Neuronal stem cell (in vitro differentiated cells): Measurements from ENCODE around the gene PTPRJ.
"Not testable (repeated sequence)": the region's sequence is repeated elsewhere in the genome, so short reads cannot be mapped to it uniquely, and the experiment has no call there.

ENCODE experiments used
- DNase-seq: peaks from one replicate; pipeline ENCODE4 v3.0.0-alpha.2; 2013; ENCODE audit warnings: low spot score
- H2AFZ ChIP-seq: one replicate; pipeline ENCODE4 v1.6.1; 2013; ENCODE audit warnings: mild to moderate bottlenecking, low read length, inconsistent platforms
- H2AK5ac ChIP-seq: 2 replicates; pipeline ENCODE4 v1.6.1; 2013; ENCODE audit warnings: low read depth, mild to moderate bottlenecking, inconsistent platforms, low read length, moderate library complexity, mixed read lengths
- H2BK120ac ChIP-seq: 2 replicates; pipeline ENCODE4 v1.6.1; 2013; ENCODE audit warnings: low read depth, mild to moderate bottlenecking, inconsistent platforms, low read length, moderate library complexity, mixed read lengths
- H2BK12ac ChIP-seq: one replicate; pipeline ENCODE4 v1.6.1; 2013; ENCODE audit warnings: low read length, inconsistent platforms
- H2BK15ac ChIP-seq: 2 replicates; pipeline ENCODE4 v1.6.1; 2013; ENCODE audit warnings: mild to moderate bottlenecking, low read length, inconsistent platforms, mixed read lengths
- H2BK5ac ChIP-seq: one replicate; pipeline ENCODE4 v1.6.1; 2013; ENCODE audit warnings: inconsistent platforms, mild to moderate bottlenecking, low read length, moderate library complexity
- H3K14ac ChIP-seq: one replicate; pipeline ENCODE4 v1.6.1; 2013; ENCODE audit warnings: low read length, inconsistent platforms
- H3K18ac ChIP-seq: 2 replicates; pipeline ENCODE4 v1.6.1; 2013; ENCODE audit warnings: low read length, inconsistent platforms
- H3K23ac ChIP-seq: 2 replicates; pipeline ENCODE4 v1.6.1; 2013; ENCODE audit warnings: low read depth, mild to moderate bottlenecking, mixed read lengths, low read length, inconsistent platforms; ENCODE audit not compliant: poor library complexity
- H3K27ac ChIP-seq: replicated peaks from 3 replicates; pipeline ENCODE4 v1.5.1; 2013; ENCODE audit warnings: low read length, inconsistent platforms
- H3K27me3 ChIP-seq, 3 experiments: 2 replicates each; pipeline ENCODE4 v1.6.1; 2013; ENCODE audit warnings: low read length in 3 of 3, mild to moderate bottlenecking in 2 of 3, inconsistent platforms in 1 of 3, low read depth in 1 of 3, mixed read lengths in 1 of 3, moderate library complexity in 1 of 3; ENCODE audit not compliant: control insufficient read depth in 3 of 3, insufficient read depth in 3 of 3
- H3K36me3 ChIP-seq, 2 donors: replicated peaks in 1 of 2; 2 replicates each; pipeline ENCODE4 v1.6.1; 2013; ENCODE audit warnings: low read length in 2 of 2; ENCODE audit not compliant: control insufficient read depth in 2 of 2, insufficient read depth in 2 of 2
- H3K4ac ChIP-seq: 2 replicates; pipeline ENCODE4 v1.6.1; 2013; ENCODE audit warnings: inconsistent platforms, mild to moderate bottlenecking, low read length, moderate library complexity
- H3K4me1 ChIP-seq, 2 donors: 1 replicate in 1 of 2; 2 replicates in 1 of 2; pipeline ENCODE4 v1.6.1; 2013; ENCODE audit warnings: low read length in 2 of 2, low read depth in 1 of 2; ENCODE audit not compliant: control insufficient read depth in 2 of 2, insufficient read depth in 1 of 2
- H3K4me2 ChIP-seq: one replicate; pipeline ENCODE4 v1.6.1; 2013; ENCODE audit warnings: mild to moderate bottlenecking, low read length, inconsistent platforms; ENCODE audit not compliant: insufficient read depth, poor library complexity, severe bottlenecking
- H3K4me3 ChIP-seq, 2 donors: 2 replicates each; pipeline ENCODE4 v1.5.1; 2013; ENCODE audit warnings: low read length in 2 of 2, mild to moderate bottlenecking in 2 of 2, inconsistent platforms in 1 of 2, moderate library complexity in 1 of 2
- H3K79me1 ChIP-seq: one replicate; pipeline ENCODE4 v1.6.1; 2013; ENCODE audit warnings: low read depth, mild to moderate bottlenecking, inconsistent platforms, low read length, moderate library complexity
- H3K9ac ChIP-seq: one replicate; pipeline ENCODE4 v1.6.1; 2013; ENCODE audit warnings: mild to moderate bottlenecking, low read depth, low read length, inconsistent platforms; ENCODE audit not compliant: poor library complexity
- H3K9me3 ChIP-seq, 2 donors: replicated peaks in 1 of 2; 2 replicates each; pipeline versions ENCODE3 to v1.6.1; 2013; ENCODE audit warnings: low read length in 2 of 2, mild to moderate bottlenecking in 2 of 2, inconsistent platforms in 1 of 2, low read depth in 1 of 2, mixed read lengths in 1 of 2, moderate library complexity in 1 of 2; ENCODE audit not compliant: control insufficient read depth in 2 of 2, insufficient read depth in 1 of 2
- H4K8ac ChIP-seq: one replicate; pipeline ENCODE4 v1.6.1; 2013; ENCODE audit warnings: low read depth, mild to moderate bottlenecking, inconsistent platforms, low read length, moderate library complexity
- H4K91ac ChIP-seq: one replicate; pipeline ENCODE4 v1.6.1; 2013; ENCODE audit warnings: low read length, low read depth, mild to moderate bottlenecking, inconsistent platforms; ENCODE audit not compliant: poor library complexity
- WGBS, 2 donors: extraction: QIAGEN DNeasy Blood & Tissue Kit; methylation state at CpG; one replicate each; pipeline ENCODE4 v1.1.7; 2013; ENCODE audit warnings: missing lambda C conversion rate in 2 of 2, mixed read lengths in 1 of 2; ENCODE audit not compliant: insufficient read length in 2 of 2, insufficient replicate concordance in 1 of 2; ENCODE audit errors: extremely low coverage in 2 of 2; 5-methylcytosine and 5-hydroxymethylcytosine counted together

The PTPRJ gene

GRCh38 chr11:47951504-47951903, 28.9 kb upstream of the PTPRJ start:
- H2BK12ac ChIP-seq, H2BK120ac ChIP-seq, H3K9me3 ChIP-seq, H3K36me3 ChIP-seq, H3K18ac ChIP-seq, H3K4me2 ChIP-seq, H2AFZ ChIP-seq, H3K9ac ChIP-seq, H3K14ac ChIP-seq, H3K23ac ChIP-seq, H3K79me1 ChIP-seq, H3K4me3 ChIP-seq, H4K91ac ChIP-seq, DNase-seq, H2BK5ac ChIP-seq, H3K27ac ChIP-seq, H4K8ac ChIP-seq, H2AK5ac ChIP-seq, H3K4ac ChIP-seq, H3K27me3 ChIP-seq: not testable (repeated sequence)
- H2BK15ac ChIP-seq, result peak overlapping the region; percentile 21
- H3K4me1 ChIP-seq, result peaks cover 4 to 10% of the 10 kb centered on the region in 2 donors
- no CpG with 5 or more reads among the region's 12 CpGs for WGBS, 2 donors

GRCh38 chr11:47955061-47955755, 25.2 kb upstream of the PTPRJ start:
- H3K4me2 ChIP-seq, result no peak overlapping the region
- no CpG with 5 or more reads among the region's 4 CpGs for WGBS, 2 donors

GRCh38 chr11:47960015-47960414, 20.3 kb upstream of the PTPRJ start:
- no peak overlapping the region for H3K4me2 ChIP-seq
- H3K14ac ChIP-seq, result no peak overlapping the region
- no peak overlapping the region for H3K4me3 ChIP-seq
- H4K8ac ChIP-seq, result no peak overlapping the region
- no peak overlapping the region for H3K18ac ChIP-seq
- H2AK5ac ChIP-seq, result no peak overlapping the region
- H4K91ac ChIP-seq, result no peak overlapping the region
- no peak overlapping the region for H3K27ac ChIP-seq
- WGBS, 2 donors, result no CpG with 5 or more reads among the region's 6 CpGs
- H3K4me1 ChIP-seq, result no peaks in the 10 kb centered on the region
- H2BK15ac ChIP-seq, result no peak overlapping the region
- H3K36me3 ChIP-seq, result no peaks in the 10 kb centered on the region
- DNase-seq, result no peak
- no peak overlapping the region for H3K4ac ChIP-seq
- no peak overlapping the region for H2BK12ac ChIP-seq
- no peak overlapping the region for H2AFZ ChIP-seq
- no peak overlapping the region for H3K9ac ChIP-seq
- H3K79me1 ChIP-seq, result no peaks in the 10 kb centered on the region
- H2BK5ac ChIP-seq, result no peak overlapping the region
- no peaks in the 10 kb centered on the region for H3K9me3 ChIP-seq
- H3K27me3 ChIP-seq, result no peaks in the 10 kb centered on the region
- H3K23ac ChIP-seq, result no peak overlapping the region
- H2BK120ac ChIP-seq, result no peak overlapping the region

More at GRCh38 chr11:47955061-47955755, 25.2 kb upstream of the PTPRJ start:
- no peak overlapping the region for H3K4me3 ChIP-seq
- peak overlapping the region; percentile 33 for H2AFZ ChIP-seq
- no peak overlapping the region for H3K14ac ChIP-seq
- H2BK120ac ChIP-seq, result no peak overlapping the region
- H2AK5ac ChIP-seq, result no peak overlapping the region
- no peak overlapping the region for H4K91ac ChIP-seq
- no peak overlapping the region for H2BK5ac ChIP-seq
- H3K18ac ChIP-seq, result no peak overlapping the region
- no peak overlapping the region for H3K4ac ChIP-seq
- no peaks in the 10 kb centered on the region for H3K27me3 ChIP-seq
- H3K79me1 ChIP-seq, result no peaks in the 10 kb centered on the region
- H3K27ac ChIP-seq, result no peak overlapping the region
- no peak for DNase-seq
- H3K36me3 ChIP-seq, result no peaks in the 10 kb centered on the region
- no peak overlapping the region for H3K23ac ChIP-seq
- no peak overlapping the region for H3K9ac ChIP-seq
- no peaks in the 10 kb centered on the region for H3K9me3 ChIP-seq
- no peak overlapping the region for H2BK12ac ChIP-seq
- no peak overlapping the region for H4K8ac ChIP-seq
- H2BK15ac ChIP-seq, result no peak overlapping the region
- H3K4me1 ChIP-seq, result peaks cover 0 to 6% of the 10 kb centered on the region in 2 donors

GRCh38 chr11:47961383-47961782, 19.0 kb upstream of the PTPRJ start:
- Histone ChIP-seq H2BK12ac (no peak overlapping the region), H3K4me1 (no peaks in the 10 kb centered on the region), H2AK5ac (no peak overlapping the region), H3K18ac (peak overlapping the region; percentile 65), H4K8ac (no peak overlapping the region), H3K36me3 (no peaks in the 10 kb centered on the region), H3K9me3 (no peaks in the 10 kb centered on the region), H3K27me3 (no peaks in the 10 kb centered on the region), H3K4me2 (no peak overlapping the region), H3K4me3 (no peak overlapping the region), H3K23ac (no peak overlapping the region), H3K9ac (no peak overlapping the region), H2BK5ac (no peak overlapping the region), H2BK120ac (no peak overlapping the region), H3K27ac (no peak overlapping the region), H2BK15ac (no peak overlapping the region), H3K14ac (no peak overlapping the region), H3K79me1 (no peaks in the 10 kb centered on the region), H4K91ac (no peak overlapping the region), H3K4ac (no peak overlapping the region), H2AFZ (no peak overlapping the region)
- no peak for DNase-seq
- no CpG with 5 or more reads among the region's 5 CpGs for WGBS, 2 donors
